Esophagus muscularis mucosa (tissue), 3 donors: ENCODE measurements around the gene S100Z.
"Not testable (repeated sequence)": the region's sequence is repeated elsewhere in the genome, so short reads cannot be mapped to it uniquely, and the experiment has no call there.

Experiments used
- POLR2A ChIP-seq: fragments of 450-650 bp; IDR thresholded peaks from one replicate; pipeline ENCODE4 v1.6.1; 2017; ENCODE audit warnings: antibody characterized with exemption, moderate library complexity, mild to moderate bottlenecking, low read depth
- TF ChIP-seq, protein P1 (sequence below), 3 experiments: fragments of 200-600 bp in 2 of 3; fragments of 450-650 bp in 1 of 3; sonication (generic) in 2 of 3; IDR thresholded peaks; one replicate each; pipeline ENCODE4 v1.5.1; 2017 to 2019; ENCODE audit warnings: antibody characterized with exemption in 3 of 3, mild to moderate bottlenecking in 2 of 3, moderate library complexity in 1 of 3

- TF ChIP-seq POLR2A: not testable (repeated sequence)
- TF ChIP-seq, protein P1, sequence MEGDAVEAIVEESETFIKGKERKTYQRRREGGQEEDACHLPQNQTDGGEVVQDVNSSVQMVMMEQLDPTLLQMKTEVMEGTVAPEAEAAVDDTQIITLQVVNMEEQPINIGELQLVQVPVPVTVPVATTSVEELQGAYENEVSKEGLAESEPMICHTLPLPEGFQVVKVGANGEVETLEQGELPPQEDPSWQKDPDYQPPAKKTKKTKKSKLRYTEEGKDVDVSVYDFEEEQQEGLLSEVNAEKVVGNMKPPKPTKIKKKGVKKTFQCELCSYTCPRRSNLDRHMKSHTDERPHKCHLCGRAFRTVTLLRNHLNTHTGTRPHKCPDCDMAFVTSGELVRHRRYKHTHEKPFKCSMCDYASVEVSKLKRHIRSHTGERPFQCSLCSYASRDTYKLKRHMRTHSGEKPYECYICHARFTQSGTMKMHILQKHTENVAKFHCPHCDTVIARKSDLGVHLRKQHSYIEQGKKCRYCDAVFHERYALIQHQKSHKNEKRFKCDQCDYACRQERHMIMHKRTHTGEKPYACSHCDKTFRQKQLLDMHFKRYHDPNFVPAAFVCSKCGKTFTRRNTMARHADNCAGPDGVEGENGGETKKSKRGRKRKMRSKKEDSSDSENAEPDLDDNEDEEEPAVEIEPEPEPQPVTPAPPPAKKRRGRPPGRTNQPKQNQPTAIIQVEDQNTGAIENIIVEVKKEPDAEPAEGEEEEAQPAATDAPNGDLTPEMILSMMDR (IDR thresholded peaks at IDR 0.05): not testable (repeated sequence)
Measured at GRCh38 chr5:76826416-76826815, 23.4 kb upstream of the S100Z start.
